ENCODE results near the gene SH3BP5. TPM values are rescaled to one million over a fixed set of nuclear protein-coding genes. Genes with fewer than 3 reads are reported as not detected.

SH3BP5 gene
- total RNA-seq, 1 donor = 9.1 TPM

GRCh38 chr3:15273227-15273626 lies 59.2 kb downstream of the SH3BP5 start:
- no peak overlapping the region for H3K4me3 ChIP-seq (ENCODE audit: low read depth, low read length)
- no peak for DNase-seq (ENCODE audit: low read depth)
- no peak for TF ChIP-seq CTCF (IDR thresholded peaks at IDR 0.05; ENCODE audit: insufficient read depth, low read depth, low read length)

GRCh38 chr3:15272426-15273196 lies 59.8 kb downstream of the SH3BP5 start:
- peak; percentile 38 for DNase-seq (ENCODE audit: low read depth)
- no peak overlapping the region for H3K4me3 ChIP-seq (ENCODE audit: low read depth, low read length)
- no peak for TF ChIP-seq CTCF (IDR thresholded peaks at IDR 0.05; ENCODE audit: insufficient read depth, low read depth, low read length)

GRCh38 chr3:15271785-15272381 lies 60.5 kb downstream of the SH3BP5 start:
- TF ChIP-seq CTCF (IDR thresholded peaks at IDR 0.05; ENCODE audit: insufficient read depth, low read depth, low read length) = no peak
- DNase-seq (ENCODE audit: low read depth) = no peak
- H3K4me3 ChIP-seq (ENCODE audit: low read depth, low read length) = no peak overlapping the region

GRCh38 chr3:15271030-15271429 lies 61.4 kb downstream of the SH3BP5 start:
- DNase-seq (ENCODE audit: low read depth) = no peak
- TF ChIP-seq CTCF (IDR thresholded peaks at IDR 0.05; ENCODE audit: insufficient read depth, low read depth, low read length) = no peak
- H3K4me3 ChIP-seq (ENCODE audit: low read depth, low read length) = no peak overlapping the region

GRCh38 chr3:15269091-15269989 lies 63.0 kb downstream of the SH3BP5 start:
- TF ChIP-seq CTCF (IDR thresholded peaks at IDR 0.05; ENCODE audit: insufficient read depth, low read depth, low read length) = no peak
- H3K4me3 ChIP-seq (ENCODE audit: low read depth, low read length) = peak overlapping the region; percentile 6
- DNase-seq (ENCODE audit: low read depth) = peak; percentile 91

GRCh38 chr3:15268033-15268631 lies 64.3 kb downstream of the SH3BP5 start:
- peak; percentile 84 for DNase-seq (ENCODE audit: low read depth)
- peak; percentile 98 for TF ChIP-seq CTCF (IDR thresholded peaks at IDR 0.05; ENCODE audit: insufficient read depth, low read depth, low read length)
- H3K4me3 ChIP-seq (ENCODE audit: low read depth, low read length) = no peak overlapping the region

All from fibroblast of villous mesenchyme (primary cell).